K562 (cell line): ENCODE measurements around the gene TP73. TPM values are rescaled to one million over a fixed set of nuclear protein-coding genes. Genes with fewer than 3 reads are reported as not detected.
A peak's percentile ranks its signal among the peaks of the same experiment; 100 is the strongest.

Experiments
- FOXA3 ChIP-seq, 2 experiments: fragments of 450-650 bp in 1 of 2; sonication (generic) in 1 of 2; formaldehyde crosslinking; IDR thresholded peaks in 1 of 2; conservative IDR thresholded peaks in 1 of 2; 2 replicates each; pipeline versions ENCODE4 v1.4.0 to v1.8.0; 2020 to 2022; ENCODE audit warnings: mild to moderate bottlenecking in 2 of 2, missing genetic modification reagents in 1 of 2
- FOXK2 ChIP-seq, 2 experiments: fragments of 450-650 bp; IDR thresholded peaks in 1 of 2; conservative IDR thresholded peaks in 1 of 2; 2 replicates each; pipeline ENCODE4 v1.6.1; 2016; ENCODE audit warnings: low read depth in 2 of 2, mild to moderate bottlenecking in 1 of 2
- HSF4 ChIP-seq: fragments of 250-450 bp; sonication (Bioruptor Pico); IDR thresholded peaks from 2 replicates; pipeline ENCODE4 v2.1.2; 2022; ENCODE audit warnings: mild to moderate bottlenecking, moderate library complexity, borderline replicate concordance
- MBD2 ChIP-seq: sonication (generic); IDR thresholded peaks from 2 replicates; pipeline ENCODE4 v1.6.1; 2016; ENCODE audit warnings: low read depth, borderline replicate concordance
- PTBP1 ChIP-seq: fragments of 200-400 bp; formaldehyde crosslinking; IDR thresholded peaks from 2 replicates; pipeline ENCODE4 v1.6.1; 2017; ENCODE audit warnings: low read depth, low read length
- RAD21 ChIP-seq, 2 experiments: fragments of 250-450 bp in 1 of 2; fragments of 450-650 bp in 1 of 2; sonication (Bioruptor Pico) in 1 of 2; formaldehyde crosslinking in 1 of 2; IDR thresholded peaks in 1 of 2; conservative IDR thresholded peaks in 1 of 2; 2 replicates each; pipeline versions ENCODE4 v1.4.0 to v1.8.0; 2020 to 2022; ENCODE audit warnings: mild to moderate bottlenecking in 2 of 2, moderate library complexity in 1 of 2
- RFX1 ChIP-seq: fragments of 450-650 bp; IDR thresholded peaks from 2 replicates; pipeline ENCODE4 v1.6.1; 2016; ENCODE audit warnings: mild to moderate bottlenecking, moderate library complexity
- SMAD4 ChIP-seq: fragments of 250-450 bp; sonication (Bioruptor Pico); conservative IDR thresholded peaks from 2 replicates; pipeline ENCODE4 v1.8.0; 2021; ENCODE audit warnings: inconsistent platforms, mild to moderate bottlenecking, moderate library complexity
- STAG1 ChIP-seq: sonication (generic); formaldehyde crosslinking; IDR thresholded peaks from 2 replicates; pipeline ENCODE4 v1.5.0; 2020; ENCODE audit warnings: missing genetic modification reagents, borderline replicate concordance
- polyA plus RNA-seq, 8 experiments: library from polyadenylated mRNA; depleted of rRNA in 4 of 8; stranded (reverse) in 5 of 8; unstranded in 3 of 8; fragments of >200 nt; fragmentation: Nextera tagmentation in 2 of 8; fragmentation: Illumina TruSeq in 1 of 8; extraction: Ambion mirVana in 2 of 8; extraction: Trizol in 1 of 8; gene quantifications; 2 replicates each; pipeline versions ENCODE4 v1.2.1 to v1.2.3, GENCODE V29; 2011 to 2014; ENCODE audit warnings: inconsistent platforms in 1 of 8, missing spikeins in 1 of 8
- total RNA-seq, 7 experiments: library from RNA; depleted of rRNA in 6 of 7; stranded (reverse); fragments of >200 nt in 6 of 7; fragmentation: Illumina TruSeq in 2 of 7; extraction: Trizol in 2 of 7; gene quantifications; 2 replicates each; pipeline versions ENCODE4 v1.2.1 to v1.2.3, GENCODE V29; 2011 to 2021; ENCODE audit warnings: low replicate concordance in 1 of 7
- TF ChIP-seq, protein P1 (sequence below): fragments of 200-400 bp; formaldehyde crosslinking; IDR thresholded peaks from 2 replicates; pipeline ENCODE4 v1.6.1; 2017; ENCODE audit warnings: mild to moderate bottlenecking, low read depth, low read length, moderate library complexity
- TF ChIP-seq, protein P2 (sequence below): fragments of 250-450 bp; sonication (Bioruptor Pico); IDR thresholded peaks from 2 replicates; pipeline ENCODE4 v1.5.0; 2021
- TF ChIP-seq, protein P3 (sequence below), 2 experiments: fragments of 450-650 bp; conservative IDR thresholded peaks; 2 replicates each; pipeline ENCODE4 v1.6.1; 2017; ENCODE audit warnings: mild to moderate bottlenecking in 2 of 2, moderate library complexity in 2 of 2
- TF ChIP-seq, protein P4 (sequence below): fragments of 250-450 bp; sonication (Bioruptor Pico); IDR thresholded peaks from 2 replicates; pipeline ENCODE4 v1.5.0; 2020; ENCODE audit warnings: mild to moderate bottlenecking, borderline replicate concordance
- TF ChIP-seq, protein P5 (sequence below): sonication (generic); formaldehyde crosslinking; IDR thresholded peaks from 2 replicates; pipeline ENCODE4 v1.8.0; 2022; ENCODE audit warnings: missing genetic modification reagents, mild to moderate bottlenecking, moderate library complexity, borderline replicate concordance
- TF ChIP-seq, protein P6 (sequence below): fragments of 250-450 bp; sonication (Bioruptor Pico); IDR thresholded peaks from 2 replicates; pipeline ENCODE4 v1.5.0; 2020; ENCODE audit warnings: mild to moderate bottlenecking

TP73 gene
- total and polyA plus RNA-seq, 9 of the 15 experiments (the other 6 are each of a cell fraction or from before 2014, with no cell fraction given) = 0.07 to 1.6 (median 0.40) TPM; not detected in 2

DNA sequence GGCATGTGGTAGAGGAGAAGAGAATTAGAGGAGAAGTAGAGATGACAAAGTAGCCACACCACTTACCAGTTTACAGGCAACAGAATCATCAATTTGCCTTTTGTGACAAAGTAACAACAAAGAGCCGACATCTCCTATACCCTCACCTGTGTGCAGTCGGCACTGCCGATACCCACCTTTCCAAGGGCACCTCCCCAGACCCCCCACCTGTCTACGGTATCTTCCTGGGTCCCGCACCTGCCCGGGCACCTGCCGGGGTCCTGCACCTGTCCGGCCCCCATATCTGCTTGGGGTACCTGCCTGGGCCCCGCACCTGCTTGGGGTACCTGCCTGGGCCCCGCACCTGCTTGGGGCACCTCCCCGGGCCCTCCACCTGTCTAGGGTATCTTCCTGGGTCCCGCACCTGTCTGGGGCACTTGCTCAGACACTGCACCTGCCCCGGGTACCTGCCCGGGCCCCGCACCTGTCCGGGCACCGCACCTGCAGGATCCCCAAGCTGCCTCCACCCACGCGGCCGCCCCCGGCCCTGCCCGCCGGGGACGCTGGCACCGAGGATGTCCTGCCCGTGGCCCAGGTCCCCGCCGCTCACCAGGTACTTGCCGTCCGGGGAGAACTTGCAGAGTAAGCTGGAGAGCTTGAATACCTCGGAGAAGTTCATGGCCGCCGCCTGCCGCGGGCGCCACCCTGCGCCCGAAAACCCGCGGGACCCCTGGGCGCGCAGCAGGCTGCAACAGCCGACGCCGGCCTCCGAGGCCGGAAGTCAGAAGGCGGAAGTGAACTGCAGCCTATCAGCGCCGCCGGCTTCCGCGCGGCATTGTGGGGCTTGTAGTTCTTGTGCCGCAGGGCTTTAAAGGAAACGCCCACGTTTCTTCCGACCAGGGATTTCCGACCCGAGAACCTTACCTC lies 2.7 kb upstream of the TP73 start, which contains the start of gene WRAP73 (continued):
- TF ChIP-seq, protein P1, sequence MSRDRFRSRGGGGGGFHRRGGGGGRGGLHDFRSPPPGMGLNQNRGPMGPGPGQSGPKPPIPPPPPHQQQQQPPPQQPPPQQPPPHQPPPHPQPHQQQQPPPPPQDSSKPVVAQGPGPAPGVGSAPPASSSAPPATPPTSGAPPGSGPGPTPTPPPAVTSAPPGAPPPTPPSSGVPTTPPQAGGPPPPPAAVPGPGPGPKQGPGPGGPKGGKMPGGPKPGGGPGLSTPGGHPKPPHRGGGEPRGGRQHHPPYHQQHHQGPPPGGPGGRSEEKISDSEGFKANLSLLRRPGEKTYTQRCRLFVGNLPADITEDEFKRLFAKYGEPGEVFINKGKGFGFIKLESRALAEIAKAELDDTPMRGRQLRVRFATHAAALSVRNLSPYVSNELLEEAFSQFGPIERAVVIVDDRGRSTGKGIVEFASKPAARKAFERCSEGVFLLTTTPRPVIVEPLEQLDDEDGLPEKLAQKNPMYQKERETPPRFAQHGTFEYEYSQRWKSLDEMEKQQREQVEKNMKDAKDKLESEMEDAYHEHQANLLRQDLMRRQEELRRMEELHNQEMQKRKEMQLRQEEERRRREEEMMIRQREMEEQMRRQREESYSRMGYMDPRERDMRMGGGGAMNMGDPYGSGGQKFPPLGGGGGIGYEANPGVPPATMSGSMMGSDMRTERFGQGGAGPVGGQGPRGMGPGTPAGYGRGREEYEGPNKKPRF = no peak
- TF ChIP-seq FOXA3 (CRISPR knock-in tag; conservative IDR thresholded peaks at IDR 0.05 in 1 of 2, IDR thresholded peaks at IDR 0.05 in 1 of 2) (0 out of 4 replicates have a peak, but pooled peaks of 1 of the 2 experiments have one; percentile 23), PTBP1 (no peak), STAG1 (CRISPR knock-in tag) (no peak), FOXK2 (conservative IDR thresholded peaks at IDR 0.05 in 1 of 2, IDR thresholded peaks at IDR 0.05 in 1 of 2; ENCODE audit: low read depth in 2 of 2) (peak in 1 of 2 experiments; percentile 28; a peak in 1 of 4 replicates), RAD21 (CRISPR knock-in tag; conservative IDR thresholded peaks at IDR 0.05 in 1 of 2, IDR thresholded peaks at IDR 0.05 in 1 of 2) (peak in 1 of 2 experiments; percentile 36; a peak in 2 of 4 replicates), HSF4 (no peak), MBD2 (peak; percentile 92), SMAD4 (CRISPR knock-in tag) (peak; percentile 63), RFX1 (no peak)
- TF ChIP-seq, protein P2, sequence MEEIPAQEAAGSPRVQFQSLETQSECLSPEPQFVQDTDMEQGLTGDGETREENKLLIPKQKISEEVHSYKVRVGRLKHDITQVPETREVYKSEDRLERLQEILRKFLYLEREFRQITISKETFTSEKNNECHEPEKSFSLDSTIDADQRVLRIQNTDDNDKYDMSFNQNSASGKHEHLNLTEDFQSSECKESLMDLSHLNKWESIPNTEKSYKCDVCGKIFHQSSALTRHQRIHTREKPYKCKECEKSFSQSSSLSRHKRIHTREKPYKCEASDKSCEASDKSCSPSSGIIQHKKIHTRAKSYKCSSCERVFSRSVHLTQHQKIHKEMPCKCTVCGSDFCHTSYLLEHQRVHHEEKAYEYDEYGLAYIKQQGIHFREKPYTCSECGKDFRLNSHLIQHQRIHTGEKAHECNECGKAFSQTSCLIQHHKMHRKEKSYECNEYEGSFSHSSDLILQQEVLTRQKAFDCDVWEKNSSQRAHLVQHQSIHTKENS (CRISPR knock-in tag) = no peak
- TF ChIP-seq, protein P3, sequence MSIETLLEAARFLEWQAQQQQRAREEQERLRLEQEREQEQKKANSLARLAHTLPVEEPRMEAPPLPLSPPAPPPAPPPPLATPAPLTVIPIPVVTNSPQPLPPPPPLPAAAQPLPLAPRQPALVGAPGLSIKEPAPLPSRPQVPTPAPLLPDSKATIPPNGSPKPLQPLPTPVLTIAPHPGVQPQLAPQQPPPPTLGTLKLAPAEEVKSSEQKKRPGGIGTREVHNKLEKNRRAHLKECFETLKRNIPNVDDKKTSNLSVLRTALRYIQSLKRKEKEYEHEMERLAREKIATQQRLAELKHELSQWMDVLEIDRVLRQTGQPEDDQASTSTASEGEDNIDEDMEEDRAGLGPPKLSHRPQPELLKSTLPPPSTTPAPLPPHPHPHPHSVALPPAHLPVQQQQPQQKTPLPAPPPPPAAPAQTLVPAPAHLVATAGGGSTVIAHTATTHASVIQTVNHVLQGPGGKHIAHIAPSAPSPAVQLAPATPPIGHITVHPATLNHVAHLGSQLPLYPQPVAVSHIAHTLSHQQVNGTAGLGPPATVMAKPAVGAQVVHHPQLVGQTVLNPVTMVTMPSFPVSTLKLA (conservative IDR thresholded peaks at IDR 0.05) = peak; percentile 61 to 84
- TF ChIP-seq, protein P4, sequence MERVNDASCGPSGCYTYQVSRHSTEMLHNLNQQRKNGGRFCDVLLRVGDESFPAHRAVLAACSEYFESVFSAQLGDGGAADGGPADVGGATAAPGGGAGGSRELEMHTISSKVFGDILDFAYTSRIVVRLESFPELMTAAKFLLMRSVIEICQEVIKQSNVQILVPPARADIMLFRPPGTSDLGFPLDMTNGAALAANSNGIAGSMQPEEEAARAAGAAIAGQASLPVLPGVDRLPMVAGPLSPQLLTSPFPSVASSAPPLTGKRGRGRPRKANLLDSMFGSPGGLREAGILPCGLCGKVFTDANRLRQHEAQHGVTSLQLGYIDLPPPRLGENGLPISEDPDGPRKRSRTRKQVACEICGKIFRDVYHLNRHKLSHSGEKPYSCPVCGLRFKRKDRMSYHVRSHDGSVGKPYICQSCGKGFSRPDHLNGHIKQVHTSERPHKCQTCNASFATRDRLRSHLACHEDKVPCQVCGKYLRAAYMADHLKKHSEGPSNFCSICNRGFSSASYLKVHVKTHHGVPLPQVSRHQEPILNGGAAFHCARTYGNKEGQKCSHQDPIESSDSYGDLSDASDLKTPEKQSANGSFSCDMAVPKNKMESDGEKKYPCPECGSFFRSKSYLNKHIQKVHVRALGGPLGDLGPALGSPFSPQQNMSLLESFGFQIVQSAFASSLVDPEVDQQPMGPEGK (CRISPR knock-in tag) = no peak
- TF ChIP-seq, protein P5, sequence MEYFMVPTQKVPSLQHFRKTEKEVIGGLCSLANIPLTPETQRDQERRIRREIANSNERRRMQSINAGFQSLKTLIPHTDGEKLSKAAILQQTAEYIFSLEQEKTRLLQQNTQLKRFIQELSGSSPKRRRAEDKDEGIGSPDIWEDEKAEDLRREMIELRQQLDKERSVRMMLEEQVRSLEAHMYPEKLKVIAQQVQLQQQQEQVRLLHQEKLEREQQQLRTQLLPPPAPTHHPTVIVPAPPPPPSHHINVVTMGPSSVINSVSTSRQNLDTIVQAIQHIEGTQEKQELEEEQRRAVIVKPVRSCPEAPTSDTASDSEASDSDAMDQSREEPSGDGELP = peak; percentile 76
- TF ChIP-seq, protein P6, sequence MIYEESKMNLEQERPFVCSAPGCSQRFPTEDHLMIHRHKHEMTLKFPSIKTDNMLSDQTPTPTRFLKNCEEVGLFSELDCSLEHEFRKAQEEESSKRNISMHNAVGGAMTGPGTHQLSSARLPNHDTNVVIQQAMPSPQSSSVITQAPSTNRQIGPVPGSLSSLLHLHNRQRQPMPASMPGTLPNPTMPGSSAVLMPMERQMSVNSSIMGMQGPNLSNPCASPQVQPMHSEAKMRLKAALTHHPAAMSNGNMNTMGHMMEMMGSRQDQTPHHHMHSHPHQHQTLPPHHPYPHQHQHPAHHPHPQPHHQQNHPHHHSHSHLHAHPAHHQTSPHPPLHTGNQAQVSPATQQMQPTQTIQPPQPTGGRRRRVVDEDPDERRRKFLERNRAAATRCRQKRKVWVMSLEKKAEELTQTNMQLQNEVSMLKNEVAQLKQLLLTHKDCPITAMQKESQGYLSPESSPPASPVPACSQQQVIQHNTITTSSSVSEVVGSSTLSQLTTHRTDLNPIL (CRISPR knock-in tag) = no peak
